PC-9 (cell line): ENCODE measurements around the gene IGDCC3. TPM values are rescaled to one million over a fixed set of nuclear protein-coding genes. Genes with fewer than 3 reads are reported as not detected.

Experiments
- BruUV-seq: library from RNA; stranded (reverse); fragments of 400-500 nt; replicated peaks from 2 replicates; lab custom pipeline; 2021; lab: Mats Ljungman, UMichigan
- CTCF ChIA-PET: fragments of 300-600 bp; sonication (Branson Sonifier 250); formaldehyde crosslinking; loops from one replicate; lab custom pipeline; 2022; ENCODE audit warnings: antibody characterized with exemption; lab: Charles Lee
- POLR2A ChIA-PET: fragments of 300-600 bp; sonication (Branson Sonifier 250); formaldehyde crosslinking; loops from one replicate; lab custom pipeline; 2022; ENCODE audit warnings: antibody characterized with exemption; ENCODE audit not compliant: unreplicated experiment; lab: Charles Lee
- DNase-seq, 2 experiments: peaks; one replicate each; pipeline versions ENCODE4 v3.0.0 to v3.0.0-alpha.2; 2015 to 2022; ENCODE audit warnings: mixed read lengths in 1 of 2
- H2AFZ ChIP-seq: fragments of 200-600 bp; sonication (generic); 2 replicates; pipeline ENCODE4 v1.8.1; 2017; ENCODE audit warnings: antibody characterized with exemption
- H3F3A ChIP-seq: fragments of 200-600 bp; sonication (generic); 2 replicates; pipeline ENCODE4 v1.8.1; 2017; ENCODE audit warnings: antibody characterized with exemption, mild to moderate bottlenecking, low read depth; ENCODE audit not compliant: insufficient read depth
- H3K27ac ChIP-seq: fragments of 200-600 bp; sonication (generic); 2 replicates; pipeline ENCODE4 v1.6.1; 2016; ENCODE audit warnings: mixed run types
- H3K27me3 ChIP-seq: fragments of 200-600 bp; sonication (generic); 2 replicates; pipeline ENCODE4 v1.6.1; 2016; ENCODE audit warnings: low read depth, mixed run types; ENCODE audit not compliant: insufficient read depth
- H3K36me3 ChIP-seq: fragments of 200-600 bp; sonication (generic); 2 replicates; pipeline ENCODE4 v1.6.1; 2016; ENCODE audit warnings: low read depth, mixed run types
- H3K4me1 ChIP-seq: fragments of 200-600 bp; sonication (generic); replicated peaks from 2 replicates; pipeline ENCODE4 v1.6.1; 2016; ENCODE audit warnings: mixed run types; ENCODE audit not compliant: insufficient read depth
- H3K4me2 ChIP-seq: fragments of 200-600 bp; sonication (generic); 2 replicates; pipeline ENCODE4 v1.6.1; 2017; ENCODE audit warnings: mixed run types
- H3K4me3 ChIP-seq: fragments of 200-600 bp; sonication (generic); 2 replicates; pipeline ENCODE4 v1.6.1; 2016; ENCODE audit warnings: mixed run types
- H3K79me2 ChIP-seq: fragments of 200-600 bp; sonication (generic); 2 replicates; pipeline ENCODE4 v1.6.1; 2017; ENCODE audit warnings: low read depth, mixed run types
- H3K9me2 ChIP-seq: fragments of 200-600 bp; sonication (generic); 2 replicates; pipeline ENCODE4 v1.8.1; 2017; ENCODE audit warnings: mild to moderate bottlenecking; ENCODE audit not compliant: insufficient read depth
- H3K9me3 ChIP-seq: fragments of 200-600 bp; sonication (generic); 2 replicates; pipeline ENCODE4 v1.8.1; 2016; ENCODE audit warnings: low read depth; ENCODE audit not compliant: insufficient read depth
- H4K20me1 ChIP-seq: fragments of 200-600 bp; sonication (generic); 2 replicates; pipeline ENCODE4 v1.8.1; 2017; ENCODE audit not compliant: insufficient read depth
- EZH2 ChIP-seq: fragments of 200-600 bp; sonication (generic); IDR thresholded peaks from 2 replicates; pipeline ENCODE4 v1.8.0; 2017; ENCODE audit warnings: antibody characterized with exemption, low read depth
- intact Hi-C: fragments of 100-400 bp; cut with micrococcal nuclease; formaldehyde crosslinking; loops from one replicate; pipeline ENCODE4 v1.10.0; 2022; ENCODE audit not compliant: unreplicated experiment
- total RNA-seq: library from RNA; stranded (reverse); gene quantifications from 2 replicates; pipeline ENCODE4 v1.2.3, GENCODE V29; 2021
- TF ChIP-seq, protein P1 (sequence below): fragments of 200-600 bp; sonication (generic); conservative IDR thresholded peaks from 2 replicates; pipeline ENCODE4 v1.6.1; 2017; ENCODE audit warnings: mixed run types, antibody characterized with exemption, mild to moderate bottlenecking, moderate library complexity

Gene IGDCC3
- total RNA-seq, 1 experiment from 2014 or later, result 0.22 TPM

DNA sequence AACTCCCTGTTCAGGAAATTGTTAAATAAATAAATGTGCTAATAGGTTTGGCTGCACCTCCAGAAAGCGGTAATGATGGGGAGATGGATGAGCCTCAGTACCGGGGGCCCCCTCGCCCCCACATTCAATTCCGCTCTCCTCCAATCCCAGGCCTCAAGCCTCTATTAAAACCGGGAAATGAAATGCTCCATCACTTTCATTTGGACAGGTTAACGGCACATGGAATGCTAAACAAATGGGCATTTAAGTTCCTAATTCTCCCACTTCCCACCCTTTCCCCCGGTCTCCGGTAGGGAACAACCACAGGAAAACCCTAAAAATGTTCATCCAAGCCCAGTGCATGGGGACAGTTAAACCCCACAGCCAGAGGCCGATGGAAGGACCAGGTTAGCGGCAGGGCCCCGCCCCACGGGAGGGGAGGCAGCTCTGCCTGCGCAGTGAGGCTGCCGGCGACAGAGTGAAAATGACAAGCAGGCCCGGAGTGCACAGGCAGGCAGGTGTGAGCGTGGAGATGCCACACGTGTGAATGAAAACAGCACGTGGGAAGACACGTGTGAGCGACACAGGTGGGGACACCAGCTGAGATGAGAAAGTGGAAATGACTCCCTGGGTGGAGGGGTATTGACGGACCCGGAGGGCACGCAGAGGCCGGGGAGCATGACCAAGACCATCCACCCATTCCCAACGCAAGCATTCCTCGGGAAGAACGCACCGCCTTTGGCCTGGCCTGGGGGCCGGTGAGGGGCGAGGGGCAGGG is 45.2 kb downstream of the IGDCC3 start:
- Histone ChIP-seq H4K20me1 (no peaks in the 10 kb centered on the region), H3K4me3 (no peak overlapping the region), H3K4me2 (no peak overlapping the region), H3K27me3 (no peaks in the 10 kb centered on the region; the same call in 1 of the 2 replicates), H3F3A (no peaks in the 10 kb centered on the region), H3K4me1 (no peaks in the 10 kb centered on the region), H2AFZ (no peak overlapping the region), H3K9me2 (no peaks in the 10 kb centered on the region), H3K27ac (no peak overlapping the region), H3K9me3 (no peaks in the 10 kb centered on the region), H3K79me2 (no peaks in the 10 kb centered on the region), H3K36me3 (no peaks in the 10 kb centered on the region)
- DNase-seq, result no peak
- ChIA-PET CTCF (no interaction called here), POLR2A (no interaction called here)
- intact Hi-C loops, result no loop called here
- no peak for TF ChIP-seq EZH2
- TF ChIP-seq, protein P1, sequence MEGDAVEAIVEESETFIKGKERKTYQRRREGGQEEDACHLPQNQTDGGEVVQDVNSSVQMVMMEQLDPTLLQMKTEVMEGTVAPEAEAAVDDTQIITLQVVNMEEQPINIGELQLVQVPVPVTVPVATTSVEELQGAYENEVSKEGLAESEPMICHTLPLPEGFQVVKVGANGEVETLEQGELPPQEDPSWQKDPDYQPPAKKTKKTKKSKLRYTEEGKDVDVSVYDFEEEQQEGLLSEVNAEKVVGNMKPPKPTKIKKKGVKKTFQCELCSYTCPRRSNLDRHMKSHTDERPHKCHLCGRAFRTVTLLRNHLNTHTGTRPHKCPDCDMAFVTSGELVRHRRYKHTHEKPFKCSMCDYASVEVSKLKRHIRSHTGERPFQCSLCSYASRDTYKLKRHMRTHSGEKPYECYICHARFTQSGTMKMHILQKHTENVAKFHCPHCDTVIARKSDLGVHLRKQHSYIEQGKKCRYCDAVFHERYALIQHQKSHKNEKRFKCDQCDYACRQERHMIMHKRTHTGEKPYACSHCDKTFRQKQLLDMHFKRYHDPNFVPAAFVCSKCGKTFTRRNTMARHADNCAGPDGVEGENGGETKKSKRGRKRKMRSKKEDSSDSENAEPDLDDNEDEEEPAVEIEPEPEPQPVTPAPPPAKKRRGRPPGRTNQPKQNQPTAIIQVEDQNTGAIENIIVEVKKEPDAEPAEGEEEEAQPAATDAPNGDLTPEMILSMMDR, result no peak
- BruUV-seq, result no TSS peak

DNA sequence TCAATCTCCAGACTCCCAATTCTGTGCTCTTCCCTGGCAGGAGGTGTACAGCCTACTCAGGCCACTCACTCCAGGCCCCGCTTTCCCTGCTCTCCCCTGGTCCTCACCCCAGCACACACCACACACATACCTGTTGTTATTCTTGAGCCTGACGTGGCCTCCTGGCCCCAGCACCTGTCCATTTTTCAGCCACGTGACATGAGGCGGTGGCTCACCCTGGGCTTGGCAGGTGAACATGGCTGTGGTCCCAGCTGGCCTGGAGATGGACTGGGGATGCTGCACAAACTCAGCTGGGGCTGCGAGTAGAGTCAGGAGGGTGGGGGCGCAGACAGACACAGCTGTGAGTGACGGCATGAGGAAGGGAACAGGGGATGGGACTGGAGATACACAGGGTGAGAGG is 46.0 kb downstream of the IGDCC3 start:
- Histone ChIP-seq H3K9me2 (no peaks in the 10 kb centered on the region), H2AFZ (no peak overlapping the region), H3K4me3 (no peak overlapping the region), H3K27me3 (no peaks in the 10 kb centered on the region; the same call in 1 of the 2 replicates), H3K4me1 (no peaks in the 10 kb centered on the region), H3K36me3 (no peaks in the 10 kb centered on the region), H3K9me3 (no peaks in the 10 kb centered on the region), H3K27ac (no peak overlapping the region), H4K20me1 (no peaks in the 10 kb centered on the region), H3K79me2 (no peaks in the 10 kb centered on the region), H3F3A (no peaks in the 10 kb centered on the region), H3K4me2 (no peak overlapping the region)
- BruUV-seq, result no TSS peak
- POLR2A ChIA-PET, result no interaction called here
- CTCF ChIA-PET, result no interaction called here
- TF ChIP-seq EZH2, result no peak
- TF ChIP-seq, protein P1, result no peak
- DNase-seq, result no peak
- intact Hi-C loops, result no loop called here

DNA sequence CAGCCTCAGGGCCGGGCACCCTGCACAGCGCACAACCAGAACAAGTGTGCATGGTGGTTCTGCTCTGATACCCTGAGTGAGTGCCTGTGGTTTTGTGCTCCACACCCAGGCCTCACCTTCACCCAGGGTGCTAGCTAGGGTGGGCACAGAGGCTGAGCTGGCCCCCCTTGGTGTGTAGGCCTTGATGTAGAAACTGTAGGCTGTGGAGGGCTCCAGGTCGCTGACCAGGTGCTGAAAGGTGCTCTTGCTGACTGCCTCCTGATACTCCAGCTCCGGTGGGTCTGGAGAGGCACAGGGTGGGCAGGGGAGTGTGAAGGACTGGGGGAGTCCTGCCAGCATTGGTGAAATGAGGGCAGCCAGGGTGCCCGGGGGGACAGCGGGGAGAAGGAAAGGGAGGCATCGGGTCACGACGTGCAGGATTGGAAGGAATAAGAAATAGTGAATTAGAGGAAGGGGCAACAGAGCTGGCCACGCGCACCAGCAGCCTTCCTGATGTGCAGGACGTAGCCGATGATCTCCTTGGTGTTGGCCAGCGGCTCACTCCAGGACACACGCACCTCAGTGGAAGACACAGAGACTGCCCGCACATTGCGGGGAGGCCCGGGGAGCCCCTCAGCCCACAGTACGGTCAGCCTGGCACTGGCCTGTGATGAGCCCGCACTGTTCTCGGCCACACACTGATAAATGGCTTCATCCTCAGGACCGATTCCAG is 46.7 kb downstream of the IGDCC3 start:
- Histone ChIP-seq H2AFZ (no peak overlapping the region), H3K79me2 (no peaks in the 10 kb centered on the region), H3K4me2 (no peak overlapping the region), H3K9me2 (no peaks in the 10 kb centered on the region), H3K9me3 (no peaks in the 10 kb centered on the region), H3K4me1 (no peaks in the 10 kb centered on the region), H3K4me3 (no peak overlapping the region), H4K20me1 (no peaks in the 10 kb centered on the region), H3K27ac (no peak overlapping the region), H3F3A (no peaks in the 10 kb centered on the region), H3K27me3 (no peaks in the 10 kb centered on the region; the same call in 1 of the 2 replicates), H3K36me3 (no peaks in the 10 kb centered on the region)
- no TSS peak for BruUV-seq
- ChIA-PET CTCF (no interaction called here), POLR2A (no interaction called here)
- TF ChIP-seq EZH2, result no peak
- TF ChIP-seq, protein P1, result no peak
- intact Hi-C loops, result no loop called here
- no peak for DNase-seq
